ENCODE measurements around the gene EYS.

EYS gene

GRCh38 chr6:64949257-64949656, 757.8 kb downstream of the EYS start:
- TF ChIP-seq CTCF (IDR thresholded peaks at IDR 0.05; ENCODE audit: low read length) (no peak), EZH2 (optimal IDR thresholded peaks at IDR 0.05; ENCODE audit: low read depth, low read length) (no peak), EZH2phosphoT487 (IDR thresholded peaks at IDR 0.05; ENCODE audit: low read length) (no peak)
- H3K36me3 ChIP-seq (replicated peaks; ENCODE audit: insufficient read depth, low read length): no peaks in the 10 kb centered on the region
- H3K79me2 ChIP-seq (ENCODE audit: low read length): no peaks in the 10 kb centered on the region
- H3K4me3 ChIP-seq (ENCODE audit: low read length): no peak overlapping the region
- no peaks in the 10 kb centered on the region for H3K27me3 ChIP-seq (replicated peaks; ENCODE audit: insufficient read depth, low read length)
- no peak overlapping the region for H3K27ac ChIP-seq (ENCODE audit: low read length)
- H4K20me1 ChIP-seq (ENCODE audit: insufficient read depth, low read length): no peaks in the 10 kb centered on the region
- DNase-seq: no peak
- no peaks in the 10 kb centered on the region for H3K9me2 ChIP-seq (replicated peaks; ENCODE audit: insufficient read depth, low read length)
- no peaks in the 10 kb centered on the region for H3F3A ChIP-seq (ENCODE audit: insufficient read depth, low read length)
- H3K4me1 ChIP-seq (ENCODE audit: low read length): no peaks in the 10 kb centered on the region
- H3K4me2 ChIP-seq (ENCODE audit: low read depth, low read length): no peak overlapping the region
- no peak overlapping the region for H3K9ac ChIP-seq (ENCODE audit: low read length)
- H2AFZ ChIP-seq (ENCODE audit: low read length): no peak overlapping the region
- H3K9me3 ChIP-seq (replicated peaks; ENCODE audit: insufficient read depth, low read length): no peaks in the 10 kb centered on the region

- H3K27ac ChIP-seq (ENCODE audit: low read length): no peak overlapping the region
- no peaks in the 10 kb centered on the region for H3K27me3 ChIP-seq (replicated peaks; ENCODE audit: insufficient read depth, low read length)
- H3K79me2 ChIP-seq (ENCODE audit: low read length): no peaks in the 10 kb centered on the region
- H3K9me3 ChIP-seq (replicated peaks; ENCODE audit: insufficient read depth, low read length): no peaks in the 10 kb centered on the region
- no peak overlapping the region for H2AFZ ChIP-seq (ENCODE audit: low read length)
- H3K4me3 ChIP-seq (ENCODE audit: low read length): no peak overlapping the region
- no peak for TF ChIP-seq EZH2phosphoT487 (IDR thresholded peaks at IDR 0.05; ENCODE audit: low read length)
- TF ChIP-seq EZH2 (optimal IDR thresholded peaks at IDR 0.05; ENCODE audit: low read depth, low read length): no peak
- no peaks in the 10 kb centered on the region for H3F3A ChIP-seq (ENCODE audit: insufficient read depth, low read length)
- H3K36me3 ChIP-seq (replicated peaks; ENCODE audit: insufficient read depth, low read length): no peaks in the 10 kb centered on the region
- H3K4me2 ChIP-seq (ENCODE audit: low read depth, low read length): no peak overlapping the region
- H3K4me1 ChIP-seq (ENCODE audit: low read length): no peaks in the 10 kb centered on the region
- H3K9ac ChIP-seq (ENCODE audit: low read length): no peak overlapping the region
- no peaks in the 10 kb centered on the region for H3K9me2 ChIP-seq (replicated peaks; ENCODE audit: insufficient read depth, low read length)
- no peak for DNase-seq
- no peaks in the 10 kb centered on the region for H4K20me1 ChIP-seq (ENCODE audit: insufficient read depth, low read length)
Observed at GRCh38 chr6:64948261-64948660, 758.8 kb downstream of the EYS start.

GRCh38 chr6:64945450-64945849, 761.6 kb downstream of the EYS start:
- H3K27me3 ChIP-seq (replicated peaks; ENCODE audit: insufficient read depth, low read length): no peaks in the 10 kb centered on the region
- no peaks in the 10 kb centered on the region for H3K79me2 ChIP-seq (ENCODE audit: low read length)
- H3K9ac ChIP-seq (ENCODE audit: low read length): no peak overlapping the region
- no peak overlapping the region for H2AFZ ChIP-seq (ENCODE audit: low read length)
- no peaks in the 10 kb centered on the region for H3K9me2 ChIP-seq (replicated peaks; ENCODE audit: insufficient read depth, low read length)
- H3K4me3 ChIP-seq (ENCODE audit: low read length): no peak overlapping the region
- H3K4me1 ChIP-seq (ENCODE audit: low read length): no peaks in the 10 kb centered on the region
- TF ChIP-seq CTCF (IDR thresholded peaks at IDR 0.05; ENCODE audit: low read length): no peak
- no peak for TF ChIP-seq EZH2 (optimal IDR thresholded peaks at IDR 0.05; ENCODE audit: low read depth, low read length)
- TF ChIP-seq EZH2phosphoT487 (IDR thresholded peaks at IDR 0.05; ENCODE audit: low read length): no peak
- H3K36me3 ChIP-seq (replicated peaks; ENCODE audit: insufficient read depth, low read length): no peaks in the 10 kb centered on the region
- H3F3A ChIP-seq (ENCODE audit: insufficient read depth, low read length): no peaks in the 10 kb centered on the region
- no peak overlapping the region for H3K27ac ChIP-seq (ENCODE audit: low read length)
- no peaks in the 10 kb centered on the region for H4K20me1 ChIP-seq (ENCODE audit: insufficient read depth, low read length)
- no peak for DNase-seq
- H3K9me3 ChIP-seq (replicated peaks; ENCODE audit: insufficient read depth, low read length): no peaks in the 10 kb centered on the region
- no peak overlapping the region for H3K4me2 ChIP-seq (ENCODE audit: low read depth, low read length)

GRCh38 chr6:64932486-64932885, 774.5 kb downstream of the EYS start:
- no peaks in the 10 kb centered on the region for H3K36me3 ChIP-seq (replicated peaks; ENCODE audit: insufficient read depth, low read length)
- H3K9me2 ChIP-seq (replicated peaks; ENCODE audit: insufficient read depth, low read length): no peaks in the 10 kb centered on the region
- no peaks in the 10 kb centered on the region for H4K20me1 ChIP-seq (ENCODE audit: insufficient read depth, low read length)
- TF ChIP-seq EZH2 (optimal IDR thresholded peaks at IDR 0.05; ENCODE audit: low read depth, low read length) (no peak), EZH2phosphoT487 (IDR thresholded peaks at IDR 0.05; ENCODE audit: low read length) (no peak), CTCF (IDR thresholded peaks at IDR 0.05; ENCODE audit: low read length) (no peak)
- H3K4me3 ChIP-seq (ENCODE audit: low read length): no peak overlapping the region
- H3K4me2 ChIP-seq (ENCODE audit: low read depth, low read length): no peak overlapping the region
- H3K9ac ChIP-seq (ENCODE audit: low read length): no peak overlapping the region
- H2AFZ ChIP-seq (ENCODE audit: low read length): no peak overlapping the region
- DNase-seq: no peak
- no peaks in the 10 kb centered on the region for H3K4me1 ChIP-seq (ENCODE audit: low read length)
- H3K9me3 ChIP-seq (replicated peaks; ENCODE audit: insufficient read depth, low read length): no peaks in the 10 kb centered on the region
- H3K79me2 ChIP-seq (ENCODE audit: low read length): no peaks in the 10 kb centered on the region
- H3F3A ChIP-seq (ENCODE audit: insufficient read depth, low read length): no peaks in the 10 kb centered on the region
- H3K27me3 ChIP-seq (replicated peaks; ENCODE audit: insufficient read depth, low read length): no peaks in the 10 kb centered on the region
- no peak overlapping the region for H3K27ac ChIP-seq (ENCODE audit: low read length)

All from MM.1S (cell line).